Measurements from ENCODE around the gene ULK4. TPM values are rescaled to one million over a fixed set of nuclear protein-coding genes. Genes with fewer than 3 reads are reported as not detected.
A peak's percentile ranks its signal among the peaks of the same experiment; 100 is the strongest.

Gene ULK4
- total and polyA plus RNA-seq, 2 donors (not counting 1 experiment from before 2014, with no cell fraction given): 9.1 to 9.7 TPM

DNA sequence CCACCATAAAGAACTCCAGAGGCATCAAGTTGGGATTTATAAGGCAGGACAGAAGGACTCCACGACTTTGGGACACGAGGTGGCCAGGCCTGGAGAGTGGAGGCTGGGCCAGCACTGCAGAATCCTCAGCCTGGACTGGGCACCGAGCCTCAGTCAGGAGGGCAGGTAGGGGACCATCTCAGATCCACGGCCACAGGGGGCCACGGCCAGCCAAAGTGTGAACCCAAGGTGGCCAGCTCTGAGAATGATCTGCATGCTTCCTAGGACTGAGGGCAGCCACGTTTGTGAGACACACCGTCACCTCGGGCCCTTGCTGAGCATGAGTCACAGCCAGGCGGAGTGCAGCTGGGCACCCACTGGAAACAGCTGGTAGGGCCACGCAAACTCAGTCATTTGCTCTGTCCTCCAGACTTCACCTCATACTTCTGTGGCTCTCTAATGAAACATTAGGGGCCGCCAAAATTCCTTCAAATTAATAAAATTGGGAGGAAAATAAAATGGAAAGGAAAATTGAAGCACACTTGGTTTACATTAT is 696.8 kb downstream of the ULK4 start:
- TF ChIP-seq EZH2 (IDR thresholded peaks at IDR 0.05; ENCODE audit: low read length, missing control alignments): no peak
- TF ChIP-seq, protein P1, sequence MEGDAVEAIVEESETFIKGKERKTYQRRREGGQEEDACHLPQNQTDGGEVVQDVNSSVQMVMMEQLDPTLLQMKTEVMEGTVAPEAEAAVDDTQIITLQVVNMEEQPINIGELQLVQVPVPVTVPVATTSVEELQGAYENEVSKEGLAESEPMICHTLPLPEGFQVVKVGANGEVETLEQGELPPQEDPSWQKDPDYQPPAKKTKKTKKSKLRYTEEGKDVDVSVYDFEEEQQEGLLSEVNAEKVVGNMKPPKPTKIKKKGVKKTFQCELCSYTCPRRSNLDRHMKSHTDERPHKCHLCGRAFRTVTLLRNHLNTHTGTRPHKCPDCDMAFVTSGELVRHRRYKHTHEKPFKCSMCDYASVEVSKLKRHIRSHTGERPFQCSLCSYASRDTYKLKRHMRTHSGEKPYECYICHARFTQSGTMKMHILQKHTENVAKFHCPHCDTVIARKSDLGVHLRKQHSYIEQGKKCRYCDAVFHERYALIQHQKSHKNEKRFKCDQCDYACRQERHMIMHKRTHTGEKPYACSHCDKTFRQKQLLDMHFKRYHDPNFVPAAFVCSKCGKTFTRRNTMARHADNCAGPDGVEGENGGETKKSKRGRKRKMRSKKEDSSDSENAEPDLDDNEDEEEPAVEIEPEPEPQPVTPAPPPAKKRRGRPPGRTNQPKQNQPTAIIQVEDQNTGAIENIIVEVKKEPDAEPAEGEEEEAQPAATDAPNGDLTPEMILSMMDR (conservative IDR thresholded peaks at IDR 0.05 in 1 of 2, IDR thresholded peaks at IDR 0.05 in 1 of 2; ENCODE audit: low read depth in 1 of 2, low read length in 2 of 2): no peak
- H3K36me3 ChIP-seq (ENCODE audit: control insufficient read depth, insufficient read depth, low read length): no peaks in the 10 kb centered on the region
- no peak overlapping the region for H2AFZ ChIP-seq (ENCODE audit: low read length)
- no peak overlapping the region for H3K27ac ChIP-seq (ENCODE audit: insufficient read depth, low read length)
- peaks cover 8% of the 10 kb centered on the region for H3K4me1 ChIP-seq (ENCODE audit: control insufficient read depth, extremely low read depth, insufficient read depth, low read length)
- peak; percentile 61 to 75 for DNase-seq (ENCODE audit: low read depth in 2 of 2)
- no peaks in the 10 kb centered on the region for H3K27me3 ChIP-seq (ENCODE audit: control insufficient read depth, insufficient read depth, low read length)
- no peaks in the 10 kb centered on the region for H3K9me3 ChIP-seq (ENCODE audit: control insufficient read depth, insufficient read depth, low read depth, low read length)
- no peak overlapping the region for H3K4me2 ChIP-seq (ENCODE audit: extremely low read depth, insufficient read depth, low read length)
- no peak overlapping the region for H3K4me3 ChIP-seq (replicated peaks in 1 of 4; ENCODE audit: control extremely low read depth in 1 of 4, insufficient read depth in 1 of 4, low read depth in 3 of 4, low read length in 4 of 4)
- no peaks in the 10 kb centered on the region for H3K79me2 ChIP-seq (ENCODE audit: control insufficient read depth, insufficient read depth, low read length)
- no peaks in the 10 kb centered on the region for H4K20me1 ChIP-seq (ENCODE audit: control insufficient read depth, extremely low read depth, insufficient read depth, low read length)
- H3K9ac ChIP-seq (ENCODE audit: insufficient read depth, low read length): no peak overlapping the region

DNA sequence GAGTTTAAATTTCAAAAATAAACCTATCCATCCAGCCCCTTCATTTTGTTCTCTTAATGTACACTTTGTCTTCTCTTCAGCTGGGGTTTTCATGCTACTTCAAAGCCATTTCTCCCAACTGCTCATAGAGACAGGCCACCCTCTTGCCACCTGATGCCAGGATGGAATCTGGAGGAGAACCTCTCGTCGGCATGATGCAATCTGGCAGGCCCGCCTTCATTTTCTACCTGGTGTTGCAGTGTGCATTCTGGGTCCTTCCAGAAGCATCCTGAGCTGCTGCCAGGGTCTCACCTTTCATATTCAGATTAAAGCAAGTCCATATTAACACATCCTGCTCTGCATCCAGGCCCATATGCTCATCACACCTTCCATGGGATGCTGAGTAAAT is 701.8 kb downstream of the ULK4 start:
- H3K9ac ChIP-seq (ENCODE audit: insufficient read depth, low read length): no peak overlapping the region
- no peak overlapping the region for H3K27ac ChIP-seq (ENCODE audit: insufficient read depth, low read length)
- H2AFZ ChIP-seq (ENCODE audit: low read length): no peak overlapping the region
- no peaks in the 10 kb centered on the region for H3K36me3 ChIP-seq (ENCODE audit: control insufficient read depth, insufficient read depth, low read length)
- H3K4me1 ChIP-seq (ENCODE audit: control insufficient read depth, extremely low read depth, insufficient read depth, low read length): no peaks in the 10 kb centered on the region
- no peak for TF ChIP-seq EZH2 (IDR thresholded peaks at IDR 0.05; ENCODE audit: low read length, missing control alignments)
- TF ChIP-seq, protein P1 (conservative IDR thresholded peaks at IDR 0.05 in 1 of 2, IDR thresholded peaks at IDR 0.05 in 1 of 2; ENCODE audit: low read depth in 1 of 2, low read length in 2 of 2): no peak
- no peak overlapping the region for H3K4me2 ChIP-seq (ENCODE audit: extremely low read depth, insufficient read depth, low read length)
- no peaks in the 10 kb centered on the region for H4K20me1 ChIP-seq (ENCODE audit: control insufficient read depth, extremely low read depth, insufficient read depth, low read length)
- no peaks in the 10 kb centered on the region for H3K79me2 ChIP-seq (ENCODE audit: control insufficient read depth, insufficient read depth, low read length)
- H3K4me3 ChIP-seq (replicated peaks in 1 of 4; ENCODE audit: control extremely low read depth in 1 of 4, insufficient read depth in 1 of 4, low read depth in 3 of 4, low read length in 4 of 4): no peak overlapping the region
- no peaks in the 10 kb centered on the region for H3K27me3 ChIP-seq (ENCODE audit: control insufficient read depth, insufficient read depth, low read length)
- no peaks in the 10 kb centered on the region for H3K9me3 ChIP-seq (ENCODE audit: control insufficient read depth, insufficient read depth, low read depth, low read length)
- no peak for DNase-seq (ENCODE audit: low read depth in 2 of 2)

DNA sequence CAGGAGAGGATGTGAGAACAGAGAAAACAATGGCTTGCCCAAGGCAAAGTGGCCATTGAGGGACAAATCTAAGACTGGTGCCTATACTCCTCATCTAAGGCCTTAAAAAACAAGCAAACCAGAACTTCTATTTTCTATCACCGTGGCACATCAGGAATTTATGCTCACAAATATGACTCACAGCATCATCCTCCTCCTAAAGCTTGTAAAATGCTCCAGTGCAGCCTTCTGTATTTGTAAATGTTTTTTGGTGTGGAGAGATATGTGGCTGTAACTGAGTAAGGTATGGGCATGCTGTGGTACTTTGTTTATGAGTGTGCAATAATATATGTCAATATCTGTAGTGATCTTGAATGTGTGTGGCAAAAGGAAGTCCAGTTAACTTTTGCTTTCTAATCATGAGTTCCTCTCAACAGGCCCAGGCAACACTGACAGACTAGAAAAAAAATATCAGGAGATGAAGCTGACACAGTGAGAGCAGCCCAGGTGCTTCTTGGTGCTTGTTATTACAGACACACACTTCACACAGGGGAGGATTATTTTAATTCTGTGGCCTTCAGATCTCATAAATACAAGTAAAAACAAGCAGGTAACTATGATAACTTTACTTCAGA is 702.3 kb downstream of the ULK4 start:
- no peak overlapping the region for H3K4me2 ChIP-seq (ENCODE audit: extremely low read depth, insufficient read depth, low read length)
- no peak overlapping the region for H3K4me3 ChIP-seq (replicated peaks in 1 of 4; ENCODE audit: control extremely low read depth in 1 of 4, insufficient read depth in 1 of 4, low read depth in 3 of 4, low read length in 4 of 4)

More for the DNA sequence above, 702.3 kb downstream of the ULK4 start:
- Histone ChIP-seq H3K4me1 (ENCODE audit: control insufficient read depth, extremely low read depth, insufficient read depth, low read length) (no peaks in the 10 kb centered on the region), H2AFZ (ENCODE audit: low read length) (no peak overlapping the region), H3K79me2 (ENCODE audit: control insufficient read depth, insufficient read depth, low read length) (no peaks in the 10 kb centered on the region), H3K9me3 (ENCODE audit: control insufficient read depth, insufficient read depth, low read depth, low read length) (no peaks in the 10 kb centered on the region), H3K27ac (ENCODE audit: insufficient read depth, low read length) (no peak overlapping the region), H3K36me3 (ENCODE audit: control insufficient read depth, insufficient read depth, low read length) (no peaks in the 10 kb centered on the region), H3K9ac (ENCODE audit: insufficient read depth, low read length) (no peak overlapping the region), H3K27me3 (ENCODE audit: control insufficient read depth, insufficient read depth, low read length) (no peaks in the 10 kb centered on the region), H4K20me1 (ENCODE audit: control insufficient read depth, extremely low read depth, insufficient read depth, low read length) (no peaks in the 10 kb centered on the region)
- DNase-seq (ENCODE audit: low read depth in 2 of 2): peak in 1 of 2 donors; percentile 51
- TF ChIP-seq EZH2 (IDR thresholded peaks at IDR 0.05; ENCODE audit: low read length, missing control alignments): no peak
- TF ChIP-seq, protein P1 (conservative IDR thresholded peaks at IDR 0.05 in 1 of 2, IDR thresholded peaks at IDR 0.05 in 1 of 2; ENCODE audit: low read depth in 1 of 2, low read length in 2 of 2): no peak
